K562 (cell line): Measurements from ENCODE around the gene HIPK2. TPM values are rescaled to one million over a fixed set of nuclear protein-coding genes. Genes with fewer than 3 reads are reported as not detected.

Experiments
- ATAC-seq: fragments of 200-7000 bp; cut with Tn5 transposase; 3 replicates; pipeline ENCODE4 v1.9.1; 2020; ENCODE audit warnings: moderate library complexity
- BruUV-seq: library from RNA; stranded (reverse); fragments of 400-500 nt; replicated peaks from 2 replicates; lab custom pipeline; 2021; lab: Mats Ljungman, UMichigan
- CTCF ChIA-PET: fragments of 300-600 bp; formaldehyde crosslinking; extraction: SDS; loops from one replicate; lab custom pipeline; 2021; ENCODE audit warnings: low intra/inter-chr PET ratio; lab: Yijun Ruan, JAX
- POLR2A ChIA-PET: fragments of 300-600, 350-650 bp; sonication (Branson Sonifier 250); formaldehyde crosslinking; extraction: SDS; loops from one replicate; lab custom pipeline; 2021; ENCODE audit warnings: antibody characterized with exemption, inconsistent platforms; lab: Yijun Ruan, JAX
- DNase-seq, 4 experiments: peaks; one replicate each; pipeline versions ENCODE4 v3.0.0 to v3.0.0-alpha.2; 2011 to 2018; ENCODE audit warnings: low spot score in 3 of 4, mixed read lengths in 3 of 4; ENCODE audit errors: extremely low read depth in 1 of 4
- FAIRE-seq: peaks from 2 replicates; lab custom pipeline; 2011; peaks lifted over from hg19 to GRCh38; lab: Jason Lieb, UNC
- H2AFZ ChIP-seq: 2 replicates; pipeline ENCODE4 v1.6.0; 2011; ENCODE audit warnings: low read depth, low read length, control low read depth, inconsistent platforms
- H3K27ac ChIP-seq: fragments of 200-600 bp; 3 replicates; pipeline ENCODE4 v1.8.0; 2011; ENCODE audit warnings: low read depth, mild to moderate bottlenecking, control low read depth, inconsistent platforms, low read length, moderate library complexity, mixed read lengths; ENCODE audit errors: extremely low read depth
- H3K27me3 ChIP-seq, 2 experiments: fragments of 300-600 bp in 1 of 2; 2 replicates in 1 of 2; 3 replicates in 1 of 2; pipeline versions ENCODE4 v1.6.0 to v1.8.0; 2011; ENCODE audit warnings: inconsistent platforms in 2 of 2, low read length in 2 of 2, mild to moderate bottlenecking in 1 of 2, mixed read lengths in 1 of 2, moderate library complexity in 1 of 2; ENCODE audit not compliant: control insufficient read depth in 2 of 2, insufficient read depth in 2 of 2
- H3K36me3 ChIP-seq: fragments of 300-600 bp; 3 replicates; pipeline ENCODE4 v1.8.0; 2011; ENCODE audit warnings: mild to moderate bottlenecking, low read length, inconsistent platforms; ENCODE audit not compliant: control insufficient read depth, insufficient read depth
- H3K4me1 ChIP-seq, 2 experiments: fragments of 200-600 bp in 1 of 2; replicated peaks in 1 of 2; 2 replicates in 1 of 2; 3 replicates in 1 of 2; pipeline versions ENCODE4 v1.5.1 to v1.8.0; 2011; ENCODE audit warnings: inconsistent platforms in 2 of 2, low read length in 2 of 2, mild to moderate bottlenecking in 1 of 2, mixed read lengths in 1 of 2, moderate library complexity in 1 of 2; ENCODE audit not compliant: control insufficient read depth in 2 of 2, insufficient read depth in 2 of 2
- H3K4me2 ChIP-seq: 2 replicates; pipeline ENCODE4 v1.6.1; 2011; ENCODE audit warnings: low read length, control low read depth, inconsistent platforms, mixed read lengths; ENCODE audit not compliant: insufficient read depth
- H3K4me3 ChIP-seq: fragments of 200-600 bp; sonication (generic), shearing (Covaris generic); 2 replicates; pipeline ENCODE4 v1.5.1; 2016; ENCODE audit warnings: control low read depth, inconsistent platforms
- H3K79me2 ChIP-seq: fragments of 200-600 bp; 3 replicates; pipeline ENCODE4 v1.8.0; 2011; ENCODE audit warnings: low read length, inconsistent platforms; ENCODE audit not compliant: control insufficient read depth, insufficient read depth
- H3K9ac ChIP-seq, 2 experiments: 2 replicates each; pipeline versions ENCODE4 v1.6.0 to v1.6.1; 2011; ENCODE audit warnings: low read depth in 2 of 2, low read length in 2 of 2, control low read depth in 1 of 2, inconsistent platforms in 1 of 2, mild to moderate bottlenecking in 1 of 2, mixed read lengths in 1 of 2; ENCODE audit not compliant: insufficient read depth in 1 of 2
- H3K9me1 ChIP-seq: one replicate; pipeline ENCODE4 v1.6.0; 2011; ENCODE audit warnings: inconsistent platforms, mild to moderate bottlenecking, low read length, moderate library complexity; ENCODE audit not compliant: control insufficient read depth, insufficient read depth
- H3K9me3 ChIP-seq: replicated peaks from 2 replicates; pipeline ENCODE4 v1.5.1; 2011; ENCODE audit warnings: low read depth, low read length, inconsistent platforms; ENCODE audit not compliant: control insufficient read depth, insufficient read depth
- H4K20me1 ChIP-seq: replicated peaks from 2 replicates; pipeline ENCODE4 v1.6.1; 2011; ENCODE audit warnings: low read length, inconsistent platforms, mixed read lengths; ENCODE audit not compliant: control insufficient read depth, insufficient read depth
- CREB1 ChIP-seq, 2 experiments: sonication (generic) in 1 of 2; formaldehyde crosslinking in 1 of 2; IDR thresholded peaks; 2 replicates each; pipeline versions ENCODE4 v1.6.1 to v1.8.0; 2012 to 2022; ENCODE audit warnings: inconsistent platforms in 1 of 2, mild to moderate bottlenecking in 1 of 2, missing genetic modification reagents in 1 of 2, moderate library complexity in 1 of 2
- EHMT2 ChIP-seq: fragments of 450-650 bp; IDR thresholded peaks from 2 replicates; pipeline ENCODE4 v1.6.1; 2018; ENCODE audit warnings: antibody characterized with exemption
- GABPB2 ChIP-seq: fragments of 250-450 bp; sonication (Bioruptor Pico); conservative IDR thresholded peaks from 2 replicates; pipeline ENCODE4 v1.5.1; 2021; ENCODE audit warnings: mild to moderate bottlenecking
- HDAC8 ChIP-seq: fragments of 450-650 bp; IDR thresholded peaks from 2 replicates; pipeline ENCODE4 v1.6.1; 2016; ENCODE audit warnings: mild to moderate bottlenecking, missing genetic modification characterization, moderate library complexity, missing compliant biosample characterization
- WHSC1 ChIP-seq: IDR thresholded peaks from one replicate; pipeline ENCODE4 v1.6.1; 2012; ENCODE audit warnings: low read length, control low read depth, inconsistent platforms
- WGBS: fragments of 100-300 bp; shearing (Covaris generic); methylation state at CpG from one replicate; pipeline ENCODE4 v1.1.6; 2016; ENCODE audit warnings: low coverage, mixed read lengths; ENCODE audit not compliant: insufficient coverage; ENCODE audit errors: missing lambda C conversion rate; 5-methylcytosine and 5-hydroxymethylcytosine counted together
- in situ Hi-C: fragments of 300-500 bp; cut with MboI; formaldehyde crosslinking; loops from 4 replicates; pipeline ENCODE4 v1.15.0; 2018; ENCODE audit warnings: inconsistent platforms, mixed read lengths
- intact Hi-C: fragments of 100-400 bp; cut with micrococcal nuclease; formaldehyde crosslinking; loops from 2 replicates; pipeline ENCODE4 v1.14.2; 2022
- polyA plus RNA-seq, 8 experiments: library from polyadenylated mRNA; depleted of rRNA in 4 of 8; stranded (reverse) in 5 of 8; unstranded in 3 of 8; fragments of >200 nt; fragmentation: Nextera tagmentation in 2 of 8; fragmentation: Illumina TruSeq in 1 of 8; extraction: Ambion mirVana in 2 of 8; extraction: Trizol in 1 of 8; gene quantifications; 2 replicates each; pipeline versions ENCODE4 v1.2.1 to v1.2.3, GENCODE V29; 2011 to 2014; ENCODE audit warnings: inconsistent platforms in 1 of 8, missing spikeins in 1 of 8
- total RNA-seq, 7 experiments: library from RNA; depleted of rRNA in 6 of 7; stranded (reverse); fragments of >200 nt in 6 of 7; fragmentation: Illumina TruSeq in 2 of 7; extraction: Trizol in 2 of 7; gene quantifications; 2 replicates each; pipeline versions ENCODE4 v1.2.1 to v1.2.3, GENCODE V29; 2011 to 2021; ENCODE audit warnings: low replicate concordance in 1 of 7
- TF ChIP-seq, protein P1 (sequence below), 2 experiments: fragments of 450-650 bp; IDR thresholded peaks; 2 replicates each; pipeline ENCODE4 v1.6.1; 2016; ENCODE audit warnings: mild to moderate bottlenecking in 2 of 2, borderline replicate concordance in 1 of 2, low read depth in 1 of 2, moderate library complexity in 1 of 2
- TF ChIP-seq, protein P2 (sequence below): sonication (generic); formaldehyde crosslinking; IDR thresholded peaks from 2 replicates; pipeline ENCODE4 v1.9.0; 2022; ENCODE audit warnings: mild to moderate bottlenecking, missing genetic modification reagents
- TF ChIP-seq, protein P3 (sequence below): sonication (generic); formaldehyde crosslinking; IDR thresholded peaks from 2 replicates; pipeline ENCODE4 v1.8.1; 2022; ENCODE audit warnings: missing genetic modification reagents

Gene HIPK2
- total and polyA plus RNA-seq, 9 of the 15 experiments (the other 6 are each of a cell fraction or from before 2014, with no cell fraction given), result 0.69 to 19.8 (median 5.1) TPM

DNA sequence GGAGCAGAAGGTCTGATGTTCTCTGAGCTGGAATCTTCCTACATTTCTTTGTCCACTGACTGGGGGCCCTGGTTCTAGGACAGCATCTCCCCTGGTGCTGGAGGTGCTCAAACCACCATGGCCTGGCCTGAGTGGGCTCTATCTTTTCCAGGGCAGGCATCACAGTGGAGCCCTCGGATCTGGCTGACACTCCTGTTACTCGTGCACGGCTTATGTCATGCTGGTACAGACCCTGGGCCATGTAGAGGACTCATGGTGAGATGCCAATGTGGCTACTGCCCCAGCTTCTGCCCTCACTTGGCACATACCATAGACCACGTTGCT lies 96.0 kb downstream of the HIPK2 start:
- H3K4me1 ChIP-seq, result peaks cover 14 to 21% of the 10 kb centered on the region in 2 experiments; a peak in 4 of 5 replicates
- H4K20me1 ChIP-seq, result no peaks in the 10 kb centered on the region; the same call in 1 of the 2 replicates
- in situ Hi-C loops, result no loop called here
- CTCF ChIA-PET, result no interaction called here
- H2AFZ ChIP-seq, result no peak overlapping the region
- ATAC-seq (peak; percentile 23; the same call in 2 of the 3 replicates), DNase-seq (peak in 1 of 4 experiments; percentile 15), FAIRE-seq (no peak)
- no peak overlapping the region for H3K27ac ChIP-seq
- H3K4me2 ChIP-seq, result peak overlapping the region; percentile 34; the same call in 1 of the 2 replicates
- intact Hi-C loops, result no loop called here
- no peaks in the 10 kb centered on the region for H3K27me3 ChIP-seq
- TF ChIP-seq EHMT2 (no peak), GABPB2 (CRISPR knock-in tag) (no peak), HDAC8 (tag) (no peak), WHSC1 (peak; percentile 81), CREB1 (IDR thresholded peaks at IDR 0.05) (no peak), CREB1 (CRISPR knock-in tag; IDR thresholded peaks at IDR 0.05) (no peak)
- TF ChIP-seq, protein P1, sequence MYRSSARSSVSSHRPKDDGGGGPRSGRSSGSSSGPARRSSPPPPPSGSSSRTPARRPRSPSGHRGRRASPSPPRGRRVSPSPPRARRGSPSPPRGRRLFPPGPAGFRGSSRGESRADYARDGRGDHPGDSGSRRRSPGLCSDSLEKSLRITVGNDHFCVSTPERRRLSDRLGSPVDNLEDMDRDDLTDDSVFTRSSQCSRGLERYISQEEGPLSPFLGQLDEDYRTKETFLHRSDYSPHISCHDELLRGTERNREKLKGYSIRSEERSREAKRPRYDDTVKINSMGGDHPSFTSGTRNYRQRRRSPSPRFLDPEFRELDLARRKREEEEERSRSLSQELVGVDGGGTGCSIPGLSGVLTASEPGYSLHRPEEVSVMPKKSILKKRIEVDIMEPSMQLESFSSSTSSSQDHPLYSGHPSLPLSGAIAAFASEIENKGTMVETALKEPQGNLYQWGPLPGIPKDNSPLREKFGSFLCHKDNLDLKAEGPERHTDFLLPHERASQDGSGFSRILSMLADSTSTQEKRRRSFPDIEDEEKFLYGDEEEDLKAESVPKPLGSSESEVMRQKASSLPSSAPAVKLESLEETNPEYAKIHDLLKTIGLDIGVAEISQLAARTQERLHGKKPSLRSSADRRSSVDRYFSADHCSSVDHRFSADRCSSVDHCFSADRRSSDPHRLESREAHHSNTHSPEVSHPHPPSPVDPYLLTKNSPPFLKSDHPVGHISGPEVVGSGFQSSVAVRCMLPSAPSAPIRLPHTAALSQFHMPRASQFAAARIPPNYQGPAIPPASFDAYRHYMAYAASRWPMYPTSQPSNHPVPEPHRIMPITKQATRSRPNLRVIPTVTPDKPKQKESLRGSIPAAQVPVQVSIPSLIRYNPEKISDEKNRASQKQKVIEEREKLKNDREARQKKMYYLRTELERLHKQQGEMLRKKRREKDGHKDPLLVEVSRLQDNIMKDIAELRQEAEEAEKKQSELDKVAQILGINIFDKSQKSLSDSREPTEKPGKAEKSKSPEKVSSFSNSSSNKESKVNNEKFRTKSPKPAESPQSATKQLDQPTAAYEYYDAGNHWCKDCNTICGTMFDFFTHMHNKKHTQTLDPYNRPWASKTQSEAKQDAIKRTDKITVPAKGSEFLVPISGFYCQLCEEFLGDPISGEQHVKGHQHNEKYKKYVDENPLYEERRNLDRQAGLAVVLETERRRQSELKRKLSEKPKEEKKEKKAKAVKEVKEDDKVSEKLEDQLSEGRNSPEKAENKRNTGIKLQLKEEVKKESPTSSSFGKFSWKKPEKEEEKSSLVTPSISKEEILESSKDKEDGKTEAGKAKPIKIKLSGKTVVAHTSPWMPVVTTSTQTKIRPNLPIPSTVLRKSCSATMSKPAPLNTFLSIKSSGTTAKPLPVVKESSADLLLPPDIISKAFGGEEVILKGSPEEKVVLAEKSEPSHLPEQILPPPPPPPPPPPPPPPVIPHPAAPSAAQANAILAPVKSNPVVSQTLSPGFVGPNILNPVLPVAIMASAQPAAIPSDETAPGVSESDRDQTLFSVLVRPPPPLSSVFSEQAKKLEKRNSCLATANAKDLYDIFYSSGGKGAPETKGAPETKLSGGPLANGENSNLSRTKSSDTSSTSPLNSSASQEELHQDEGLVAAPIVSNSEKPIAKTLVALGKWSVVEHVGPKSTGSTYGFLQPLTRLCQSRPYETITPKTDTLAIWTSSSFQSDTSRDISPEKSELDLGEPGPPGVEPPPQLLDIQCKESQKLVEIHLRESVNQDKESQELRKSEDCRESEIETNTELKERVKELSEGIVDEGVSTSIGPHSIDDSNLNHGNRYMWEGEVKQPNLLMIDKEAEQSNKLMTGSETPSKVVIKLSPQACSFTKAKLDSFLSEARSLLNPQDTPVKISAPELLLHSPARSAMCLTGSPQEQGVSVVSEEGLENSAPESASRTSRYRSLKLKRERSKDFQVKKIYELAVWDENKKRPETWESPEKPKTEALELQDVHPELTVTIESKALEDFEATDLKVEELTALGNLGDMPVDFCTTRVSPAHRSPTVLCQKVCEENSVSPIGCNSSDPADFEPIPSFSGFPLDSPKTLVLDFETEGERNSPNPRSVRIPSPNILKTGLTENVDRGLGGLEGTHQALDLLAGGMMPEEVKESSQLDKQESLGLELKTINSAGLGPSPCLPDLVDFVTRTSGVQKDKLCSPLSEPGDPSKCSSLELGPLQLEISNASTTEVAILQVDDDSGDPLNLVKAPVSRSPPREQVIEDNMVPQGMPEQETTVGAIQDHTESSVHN (IDR thresholded peaks at IDR 0.05; ENCODE audit: borderline replicate concordance in 1 of 2, low read depth in 1 of 2), result no peak
- TF ChIP-seq, protein P2, sequence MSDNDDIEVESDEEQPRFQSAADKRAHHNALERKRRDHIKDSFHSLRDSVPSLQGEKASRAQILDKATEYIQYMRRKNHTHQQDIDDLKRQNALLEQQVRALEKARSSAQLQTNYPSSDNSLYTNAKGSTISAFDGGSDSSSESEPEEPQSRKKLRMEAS (CRISPR knock-in tag), result peak; percentile 19; the same call in 1 of the 2 replicates
- TF ChIP-seq, protein P3, sequence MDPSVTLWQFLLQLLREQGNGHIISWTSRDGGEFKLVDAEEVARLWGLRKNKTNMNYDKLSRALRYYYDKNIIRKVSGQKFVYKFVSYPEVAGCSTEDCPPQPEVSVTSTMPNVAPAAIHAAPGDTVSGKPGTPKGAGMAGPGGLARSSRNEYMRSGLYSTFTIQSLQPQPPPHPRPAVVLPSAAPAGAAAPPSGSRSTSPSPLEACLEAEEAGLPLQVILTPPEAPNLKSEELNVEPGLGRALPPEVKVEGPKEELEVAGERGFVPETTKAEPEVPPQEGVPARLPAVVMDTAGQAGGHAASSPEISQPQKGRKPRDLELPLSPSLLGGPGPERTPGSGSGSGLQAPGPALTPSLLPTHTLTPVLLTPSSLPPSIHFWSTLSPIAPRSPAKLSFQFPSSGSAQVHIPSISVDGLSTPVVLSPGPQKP, result peak; percentile 24; the same call in 1 of the 2 replicates
- POLR2A ChIA-PET, result interaction anchor here (1.4 kb wide), 1 partner anchor 8 kb away, joined by 4 read pairs; no protein-coding TSS in a partner anchor
- H3K9me3 ChIP-seq, result no peaks in the 10 kb centered on the region; the same call in 1 of the 2 replicates
- no peaks in the 10 kb centered on the region for H3K79me2 ChIP-seq
- no peak overlapping the region for H3K4me3 ChIP-seq
- H3K9me1 ChIP-seq, result peaks cover 6% of the 10 kb centered on the region
- H3K36me3 ChIP-seq, result no peaks in the 10 kb centered on the region
- WGBS, result 48% methylated on average over 4 of the region's 4 CpGs
- H3K9ac ChIP-seq, result peak overlapping the region in 1 of 2 experiments; percentile 39; a peak in 1 of 4 replicates
- no TSS peak for BruUV-seq
